ENCODE data around the gene TFF3.

DNA sequence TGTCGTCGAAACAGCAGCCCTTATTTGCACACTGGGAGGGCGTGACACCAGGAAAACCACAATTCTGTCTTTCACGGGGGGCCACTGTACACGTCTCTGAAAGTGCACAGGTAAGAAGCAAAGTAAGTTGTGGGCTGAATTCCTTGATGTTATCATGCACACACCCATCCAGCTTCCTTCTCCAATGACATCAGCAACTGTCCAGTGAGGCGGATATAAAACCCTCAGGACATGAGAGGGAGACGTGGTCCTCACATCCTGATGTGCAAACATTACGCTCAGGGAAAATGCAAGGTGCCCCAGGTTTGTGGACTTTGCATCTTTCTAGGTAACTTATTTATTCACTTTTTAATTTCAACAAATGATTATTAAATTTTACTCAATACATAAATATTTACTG lies 48.1 kb upstream of the TFF3 start:
- TF ChIP-seq, protein P1, sequence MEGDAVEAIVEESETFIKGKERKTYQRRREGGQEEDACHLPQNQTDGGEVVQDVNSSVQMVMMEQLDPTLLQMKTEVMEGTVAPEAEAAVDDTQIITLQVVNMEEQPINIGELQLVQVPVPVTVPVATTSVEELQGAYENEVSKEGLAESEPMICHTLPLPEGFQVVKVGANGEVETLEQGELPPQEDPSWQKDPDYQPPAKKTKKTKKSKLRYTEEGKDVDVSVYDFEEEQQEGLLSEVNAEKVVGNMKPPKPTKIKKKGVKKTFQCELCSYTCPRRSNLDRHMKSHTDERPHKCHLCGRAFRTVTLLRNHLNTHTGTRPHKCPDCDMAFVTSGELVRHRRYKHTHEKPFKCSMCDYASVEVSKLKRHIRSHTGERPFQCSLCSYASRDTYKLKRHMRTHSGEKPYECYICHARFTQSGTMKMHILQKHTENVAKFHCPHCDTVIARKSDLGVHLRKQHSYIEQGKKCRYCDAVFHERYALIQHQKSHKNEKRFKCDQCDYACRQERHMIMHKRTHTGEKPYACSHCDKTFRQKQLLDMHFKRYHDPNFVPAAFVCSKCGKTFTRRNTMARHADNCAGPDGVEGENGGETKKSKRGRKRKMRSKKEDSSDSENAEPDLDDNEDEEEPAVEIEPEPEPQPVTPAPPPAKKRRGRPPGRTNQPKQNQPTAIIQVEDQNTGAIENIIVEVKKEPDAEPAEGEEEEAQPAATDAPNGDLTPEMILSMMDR (IDR thresholded peaks at IDR 0.05): no peak
- no peak for TF ChIP-seq POLR2A (IDR thresholded peaks at IDR 0.05)

Measured in Peyer's patch (tissue), 4 donors.